NCI-H774 (cell line): ENCODE data around the gene GIGYF2.
"Not testable (repeated sequence)": the region's sequence is repeated elsewhere in the genome, so short reads cannot be mapped to it uniquely, and the experiment has no call there.

Experiments
- DNase-seq: peaks from one replicate; lab custom pipeline; 2025; lab: John Stamatoyannopoulos, UW

The GIGYF2 gene

GRCh38 chr2:232816657-232817056, 119.5 kb downstream of the GIGYF2 start:
- DNase-seq = no peak

DNA sequence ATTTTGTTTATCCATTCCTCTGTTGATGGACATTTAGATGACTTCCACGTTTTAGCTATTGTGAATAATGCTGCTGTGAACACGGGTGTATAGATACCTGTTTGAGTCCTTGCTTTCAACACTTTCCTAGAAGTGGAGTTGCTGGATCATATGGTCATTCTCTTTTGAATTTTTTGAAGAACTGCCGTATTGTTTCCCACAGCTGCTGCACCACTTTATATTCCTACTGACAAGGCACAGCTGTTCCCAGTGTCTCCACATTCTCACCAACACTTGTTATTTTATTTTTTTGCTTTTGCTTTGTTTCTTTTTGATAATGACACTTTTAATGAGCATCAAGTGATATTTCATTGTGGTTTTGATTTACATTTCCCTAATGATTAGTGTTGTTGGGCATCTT, 120.6 kb downstream of the GIGYF2 start:
- no peak for DNase-seq

- DNase-seq = no peak
Measured at GRCh38 chr2:232829988-232830387, 132.9 kb downstream of the GIGYF2 start.

- no peak for DNase-seq
Measured at GRCh38 chr2:232831496-232831895, 134.4 kb downstream of the GIGYF2 start.

DNA sequence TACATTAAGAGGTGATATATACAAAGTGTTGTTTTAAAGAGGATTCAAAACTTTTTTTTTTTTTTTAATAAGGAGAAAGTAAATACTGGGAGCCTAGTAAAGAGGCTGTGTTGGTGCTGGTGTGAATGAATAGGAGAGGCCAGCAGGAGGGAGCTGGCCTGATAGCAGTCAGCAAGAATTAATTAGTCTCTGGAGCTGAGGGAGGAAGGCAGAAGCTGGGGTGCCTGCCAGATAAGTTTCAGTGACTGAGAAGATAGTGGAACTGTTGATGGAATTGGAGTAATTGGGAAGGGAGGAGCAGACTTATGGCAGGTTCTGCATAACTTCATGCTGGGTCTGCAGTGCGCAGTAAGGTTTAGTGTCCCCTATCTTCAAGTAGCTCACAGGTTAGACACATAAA, 136.7 kb downstream of the GIGYF2 start:
- DNase-seq = no peak

GRCh38 chr2:232835687-232836208, 138.6 kb downstream of the GIGYF2 start:
- no peak for DNase-seq

DNA sequence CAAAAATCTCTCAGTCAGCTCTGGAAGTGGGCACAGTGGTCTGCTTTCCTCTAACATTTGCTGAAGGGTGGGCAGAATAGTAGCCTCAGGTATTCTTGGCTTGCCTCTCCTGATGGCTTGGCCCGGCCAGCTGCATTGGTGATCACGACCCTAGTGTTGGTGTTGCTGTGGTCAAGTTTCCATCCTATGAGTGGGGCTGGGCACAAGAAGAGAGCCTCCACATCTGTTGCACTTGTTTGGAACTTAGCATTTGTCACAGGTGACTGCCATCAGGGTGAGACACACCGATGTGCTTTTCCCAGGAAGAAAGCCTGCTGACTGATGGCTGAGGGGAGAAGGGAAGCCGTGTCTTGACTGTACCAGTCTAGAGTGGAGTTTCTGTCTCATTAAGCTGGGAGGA, 139.8 kb downstream of the GIGYF2 start:
- no peak for DNase-seq

DNA sequence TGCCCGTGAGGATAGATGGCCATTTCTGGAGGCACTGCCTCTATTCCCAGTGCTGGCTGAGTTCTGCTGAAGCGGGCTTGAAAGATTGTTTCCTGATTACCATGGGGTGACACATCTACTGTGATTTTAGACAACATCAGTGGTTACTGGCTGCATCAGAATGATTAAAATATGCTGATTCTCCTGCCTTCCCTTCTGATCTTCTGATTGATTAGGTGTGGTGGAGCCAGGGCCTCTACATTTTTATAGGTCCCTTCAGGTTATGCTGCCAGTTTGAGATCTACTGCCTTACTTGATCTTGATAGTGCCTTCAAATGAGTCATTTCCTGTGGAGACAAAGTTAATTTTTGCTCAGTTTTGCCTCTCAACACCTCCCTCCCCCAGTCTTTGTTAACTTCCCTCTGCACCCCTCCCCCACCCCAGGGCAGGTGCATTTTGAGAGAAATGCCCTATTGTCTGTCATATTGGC, 141.3 kb downstream of the GIGYF2 start:
- no peak for DNase-seq

DNA sequence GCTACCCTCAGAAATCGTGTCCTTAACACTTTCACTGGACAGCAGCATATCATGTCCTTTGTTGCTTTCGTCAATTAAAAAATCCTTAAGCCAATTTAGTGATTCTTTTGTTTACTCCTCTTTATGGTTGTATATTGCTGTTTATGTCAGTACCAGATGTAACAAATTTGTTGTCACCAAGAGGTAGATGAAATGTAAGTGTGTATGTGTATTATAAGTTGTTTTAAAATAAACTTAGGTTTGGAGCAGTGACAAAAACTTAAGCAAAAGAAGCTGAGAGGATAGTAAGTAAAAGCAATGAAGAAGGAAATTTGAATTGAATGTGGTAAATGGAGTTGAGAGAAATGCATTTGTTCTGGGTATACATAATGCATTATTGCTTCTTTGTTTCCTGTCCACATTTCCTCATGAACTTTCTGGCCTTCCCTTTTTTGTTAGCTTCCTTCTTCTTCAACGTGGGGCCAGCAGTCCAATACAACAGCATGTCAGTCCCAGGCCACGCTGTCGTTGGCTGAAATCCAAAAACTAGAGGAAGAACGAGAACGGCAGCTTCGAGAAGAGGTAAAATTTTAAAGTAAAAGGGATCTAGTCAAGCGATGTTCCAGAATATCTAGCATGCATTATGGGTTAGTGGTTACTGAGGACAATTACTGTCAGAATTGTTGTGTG, 142.4 kb downstream of the GIGYF2 start:
- no peak for DNase-seq

DNA sequence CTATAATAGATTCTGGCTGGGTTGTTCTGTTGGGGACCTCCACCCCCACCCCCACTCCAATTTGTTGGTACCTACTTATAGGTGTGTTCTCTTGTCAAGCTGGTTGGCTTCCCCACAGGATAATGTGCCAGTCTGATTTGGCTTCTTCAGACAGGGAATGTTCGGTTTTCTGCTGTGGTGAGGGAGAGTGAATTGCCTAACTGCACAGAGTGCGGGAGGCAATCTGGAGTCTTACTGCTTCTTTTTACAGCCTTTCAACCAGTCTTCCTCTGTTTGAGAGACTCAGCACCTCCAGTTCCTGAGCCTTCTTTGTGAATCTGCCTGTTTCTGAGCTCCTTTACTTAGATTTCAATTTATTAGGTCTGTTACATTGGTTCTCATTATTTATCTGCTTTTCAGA, 145.6 kb downstream of the GIGYF2 start:
- no peak for DNase-seq

GRCh38 chr2:232843834-232844233, 146.7 kb downstream of the GIGYF2 start:
- no peak for DNase-seq

DNA sequence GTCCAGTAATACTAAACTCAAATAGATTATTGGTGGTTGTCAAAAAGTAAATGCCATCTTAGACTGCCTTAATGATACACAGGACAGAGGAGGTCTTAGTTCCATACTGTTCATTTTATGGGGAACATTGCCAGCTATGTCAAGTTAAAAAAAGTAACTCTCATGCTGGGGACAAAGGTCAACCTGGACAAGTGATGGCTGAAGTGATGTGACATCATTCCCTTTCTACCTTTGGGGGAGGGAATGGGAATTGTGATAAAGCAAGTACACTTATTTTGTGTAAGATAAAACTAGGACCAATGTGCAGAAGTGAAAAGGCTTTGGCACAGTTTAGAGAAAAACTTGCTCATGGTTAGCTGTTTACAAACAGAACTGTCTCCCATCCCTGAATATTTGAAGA, 148.9 kb downstream of the GIGYF2 start:
- no peak for DNase-seq

DNA sequence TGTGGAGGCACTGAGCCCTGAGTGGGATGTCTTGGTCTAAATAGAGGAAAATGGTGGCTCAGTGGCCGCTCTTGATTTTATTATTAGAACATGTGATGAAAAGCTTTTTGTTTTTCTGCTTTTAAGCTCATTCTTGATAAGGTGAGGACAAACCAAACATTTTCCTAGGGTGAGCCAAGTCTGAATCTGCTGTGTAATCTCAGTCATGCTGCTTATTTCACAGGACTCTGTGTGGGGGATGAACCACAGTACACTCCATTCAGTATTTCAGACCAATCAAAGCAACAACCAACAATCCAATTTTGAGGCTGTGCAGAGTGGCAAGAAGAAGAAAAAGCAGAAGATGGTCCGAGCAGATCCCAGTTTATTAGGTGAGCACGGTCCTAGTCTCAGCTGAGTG, 152.9 kb downstream of the GIGYF2 start:
- DNase-seq = no peak

DNA sequence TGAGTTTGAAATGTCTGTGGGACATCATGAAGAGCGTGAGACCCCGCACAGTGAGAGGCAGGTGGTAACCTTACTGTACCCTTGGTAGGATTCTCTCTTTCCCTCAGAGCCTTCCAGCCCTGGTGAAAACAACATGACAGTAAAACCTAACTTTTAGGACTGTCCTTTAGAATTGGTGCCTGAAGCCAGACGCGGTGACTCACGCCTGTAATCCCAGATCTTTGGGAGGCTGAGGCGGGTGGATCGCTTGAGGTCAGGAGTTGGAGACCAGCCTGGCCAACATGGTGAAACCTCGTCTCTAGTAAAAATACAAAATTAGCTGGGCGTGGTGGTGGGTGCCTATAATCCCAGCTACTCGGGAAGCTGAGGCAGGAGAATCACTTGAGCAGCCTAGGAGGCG, 154.9 kb downstream of the GIGYF2 start:
- DNase-seq = not testable (repeated sequence)

DNA sequence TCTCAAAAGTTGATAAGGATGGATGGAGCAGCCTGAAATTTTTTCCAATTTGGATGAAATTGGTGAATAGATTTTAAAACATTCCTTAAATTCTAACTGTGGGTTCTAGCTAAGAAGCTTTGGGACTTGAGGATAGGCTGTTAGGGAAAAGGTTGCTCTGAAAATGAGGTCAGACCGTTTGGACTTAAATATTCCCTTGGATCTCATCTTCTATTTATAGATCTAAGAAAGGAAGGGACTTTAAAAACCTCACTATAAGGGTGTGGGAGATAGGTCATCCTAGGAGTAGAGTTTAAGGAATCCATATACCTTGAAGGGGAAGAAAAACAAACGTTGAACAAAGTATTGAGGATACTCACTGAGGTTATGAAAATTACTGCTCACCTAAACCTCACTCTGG, 155.5 kb downstream of the GIGYF2 start:
- DNase-seq = no peak

GRCh38 chr2:232854082-232854481, 157.0 kb downstream of the GIGYF2 start:
- no peak for DNase-seq

DNA sequence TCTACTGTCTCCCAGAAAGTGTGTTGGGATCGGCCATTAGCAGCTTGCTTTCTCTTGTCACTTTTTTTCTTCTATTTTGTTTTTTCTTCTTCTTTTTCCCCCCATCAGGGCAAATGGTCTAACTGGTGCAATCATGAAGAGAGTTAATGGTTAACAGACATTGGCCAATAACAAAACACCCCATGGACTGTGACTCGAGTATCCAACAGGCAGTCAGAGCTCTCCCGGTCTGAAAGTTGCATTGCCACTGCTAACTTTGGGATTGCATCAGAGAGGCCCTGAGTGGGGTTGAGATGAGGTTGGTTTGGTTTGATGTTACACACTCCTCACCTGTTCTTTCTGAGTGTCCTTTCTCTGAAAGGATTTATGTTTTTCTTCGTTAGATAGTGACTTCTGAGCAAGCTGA, 160.0 kb downstream of the GIGYF2 start:
- DNase-seq = no peak

DNA sequence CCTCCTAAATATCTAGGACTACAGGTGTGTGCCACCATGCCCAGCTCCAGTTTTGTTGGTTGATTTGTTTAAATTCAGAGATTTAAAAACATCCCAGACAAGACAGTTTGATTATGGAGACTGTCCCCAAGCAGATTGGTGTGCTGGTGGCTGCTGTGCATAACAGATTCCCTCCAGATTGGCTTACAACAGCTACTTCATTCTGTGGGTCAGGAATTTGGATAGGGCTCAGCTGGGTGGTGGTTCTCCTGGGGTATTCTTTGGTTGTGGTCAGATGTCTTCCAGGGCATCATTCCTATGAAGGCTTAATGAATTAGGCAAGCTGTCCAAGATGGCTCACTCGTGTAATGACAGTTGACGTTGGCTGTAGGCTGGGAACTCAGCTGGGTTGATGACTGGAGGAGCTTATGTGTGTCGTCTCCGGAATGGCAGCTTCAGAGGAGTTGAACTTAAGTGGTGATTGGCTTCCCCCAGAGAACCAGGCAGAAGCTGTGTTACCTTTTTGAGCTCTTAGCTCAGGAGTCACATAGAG, 162.3 kb downstream of the GIGYF2 start:
- no peak for DNase-seq

- no peak for DNase-seq
Measured at GRCh38 chr2:232860593-232861241, 163.6 kb downstream of the GIGYF2 start.

DNA sequence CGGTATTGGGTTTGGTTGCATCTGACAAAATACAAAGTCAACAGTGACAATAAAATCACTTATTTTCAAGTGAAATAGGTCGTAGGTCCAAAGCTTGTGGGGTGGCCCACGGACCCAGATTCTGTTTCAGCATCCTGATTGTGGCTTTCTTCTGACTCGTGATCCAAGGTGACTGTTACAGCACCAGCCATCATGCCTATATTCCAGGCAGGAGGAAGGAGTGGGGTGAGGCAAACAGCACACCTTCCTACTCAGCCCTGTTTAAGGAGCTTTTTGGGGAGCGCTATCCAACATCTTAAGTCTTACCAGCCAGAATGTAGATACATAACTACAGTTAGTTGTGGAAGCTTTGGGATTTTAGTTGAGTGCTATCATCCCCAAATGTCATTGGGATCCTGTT, 164.2 kb downstream of the GIGYF2 start:
- no peak for DNase-seq

DNA sequence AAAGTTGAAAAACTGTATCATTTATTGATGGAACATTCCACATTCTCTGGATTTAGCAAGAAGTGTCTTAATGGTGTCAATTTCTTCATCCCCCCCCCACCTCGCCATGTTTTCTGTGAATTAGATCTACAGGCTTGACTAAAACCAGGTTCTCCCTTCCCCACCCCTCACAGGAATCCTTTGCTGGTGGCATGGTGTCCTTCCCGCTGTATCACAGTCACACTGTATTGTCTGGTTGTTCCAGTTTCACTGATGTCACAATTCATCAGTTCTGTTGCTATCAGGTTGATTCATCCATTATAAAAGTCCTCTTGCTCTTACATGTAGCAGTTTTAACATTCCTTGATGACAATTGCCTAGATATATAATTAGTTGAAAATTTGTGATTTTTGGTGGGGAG, 166.9 kb downstream of the GIGYF2 start:
- DNase-seq = no peak

GRCh38 chr2:232865165-232865564, 168.0 kb downstream of the GIGYF2 start:
- DNase-seq = no peak

GRCh38 chr2:232866104-232866503, 169.0 kb downstream of the GIGYF2 start:
- DNase-seq = no peak
